ENCODE results near the gene GCNA. TPM values are rescaled to one million over a fixed set of nuclear protein-coding genes. Genes with fewer than 3 reads are reported as not detected.

Gene GCNA
- total RNA-seq (1 to 10 TPM; 1.9 to 4.8 TPM), polyA plus RNA-seq (1 to 10 TPM in 1 of 2 donors, under 1 TPM in 1; 0.38 to 5.4 TPM)
- long read RNA-seq, donor 1 = 0 reads
- long read RNA-seq, donor 2, partial matches to known transcripts = 0 of 2 reads
- long read RNA-seq, donor 2, other reads (novel, unspliced or antisense) = 2 of 2 reads

DNA sequence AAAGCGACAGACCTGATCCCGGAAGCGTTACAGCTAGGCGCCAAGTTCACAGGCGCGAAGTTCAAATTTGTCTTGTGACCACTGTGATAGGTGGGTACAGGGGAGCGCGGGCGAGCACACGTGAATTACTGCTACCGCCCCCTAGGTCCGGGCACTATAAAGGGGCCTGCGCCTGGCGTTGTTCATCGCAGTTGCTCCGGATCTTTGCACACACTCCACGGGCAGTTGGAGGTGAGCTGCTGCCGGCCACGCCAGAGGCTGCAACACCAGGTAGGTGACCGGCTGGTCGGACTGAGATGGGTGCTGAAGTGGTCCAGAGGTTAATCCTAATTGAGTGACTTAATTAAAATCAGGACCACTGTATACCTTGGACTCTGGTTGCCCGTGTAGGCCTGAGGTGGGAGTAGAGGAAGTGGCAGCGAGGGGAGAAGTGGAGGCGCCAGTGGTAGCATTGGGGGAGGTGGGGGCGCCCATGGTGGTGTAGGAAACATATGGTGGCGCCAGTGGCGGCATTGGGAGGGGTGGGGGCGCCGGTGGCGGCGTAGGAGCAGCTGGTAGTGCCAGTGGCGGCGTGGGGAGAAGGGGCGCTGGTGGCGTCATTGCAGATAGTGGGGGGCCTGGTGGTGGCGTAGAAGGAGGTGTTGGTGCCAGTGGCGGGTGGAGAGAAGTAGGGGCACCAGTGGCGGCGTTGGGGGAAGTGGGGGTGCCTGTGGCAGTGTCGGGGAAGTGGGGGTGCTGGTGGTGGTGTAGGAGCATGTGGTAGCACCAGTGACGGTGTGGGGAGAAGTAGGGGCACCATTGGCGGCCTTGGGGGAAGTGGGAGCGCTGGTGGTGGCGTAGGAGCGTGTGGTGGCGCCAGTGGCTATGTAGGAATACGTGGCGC, at the start of gene GCNA:
Gene GCNA, plus strand, starts transcription at position 185 of the 883 bp plus-strand sequence. CDS start 2,385 bp downstream, outside the sequence.
- DNase-seq (no peak), ATAC-seq (ENCODE audit: low FRiP score) (no peak)
- Histone ChIP-seq H3K4me1 (ENCODE audit: control insufficient read depth in 1 of 2, insufficient read depth in 2 of 2, low read length in 2 of 2) (no peaks in the 10 kb centered on the region), H3K27me3 (ENCODE audit: control insufficient read depth in 1 of 2, insufficient read depth in 2 of 2, low read length in 1 of 2) (no peaks in the 10 kb centered on the region), H3K36me3 (ENCODE audit: control insufficient read depth in 1 of 2, insufficient read depth in 2 of 2, low read length in 1 of 2) (peaks cover 0 to 2% of the 10 kb centered on the region in 2 donors), H3K9me3 (ENCODE audit: control insufficient read depth, low read length) (no peaks in the 10 kb centered on the region), H3K27ac (ENCODE audit: low read depth in 1 of 2, low read length in 2 of 2) (no peak within 1 kb of the TSS), H3K4me3 (ENCODE audit: low read length in 2 of 2) (no peak within 1 kb of the TSS)
- intact Hi-C loops (cut with DNase I) = no loop called here
- WGBS, 2 donors = 96 to 97% methylated on average over 45 to 48 of the region's 48 CpGs

DNA sequence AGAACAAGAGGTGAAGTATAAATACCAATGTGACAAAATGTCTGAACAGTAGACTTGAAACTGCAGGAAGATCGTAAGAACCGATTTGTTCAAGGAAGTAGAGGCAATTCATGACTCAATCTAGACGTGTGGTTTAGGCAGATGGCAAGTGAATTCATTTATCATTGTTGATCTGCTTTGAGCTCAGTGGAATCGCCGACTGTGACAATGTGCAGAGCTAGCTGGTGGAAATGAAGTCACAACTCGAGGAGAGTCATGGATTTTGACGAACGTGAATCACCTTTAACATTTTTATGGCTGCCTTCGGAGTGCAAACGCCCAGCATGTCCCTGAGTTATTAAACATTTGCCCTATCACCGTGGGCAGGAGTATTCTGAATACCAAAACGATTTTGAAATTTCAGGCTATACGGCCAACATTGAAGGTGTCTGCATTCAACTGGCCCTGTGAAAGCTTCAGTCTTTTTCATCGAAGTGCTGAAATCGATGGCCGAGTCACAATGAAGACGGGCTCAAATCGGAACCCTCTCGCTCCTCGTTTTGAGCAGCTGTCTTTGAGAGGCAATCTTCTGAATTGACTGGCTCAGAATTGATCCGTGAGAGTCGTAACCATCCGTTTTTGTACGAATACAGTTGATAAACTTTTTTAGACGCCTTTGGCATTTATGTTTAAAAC, 46.0 kb upstream of the GCNA start:
- Histone ChIP-seq H3K27ac (ENCODE audit: low read depth in 1 of 2, low read length in 2 of 2) (peak overlapping the region in 1 of 2 donors; percentile 66), H3K27me3 (ENCODE audit: control insufficient read depth in 1 of 2, insufficient read depth in 2 of 2, low read length in 1 of 2) (no peaks in the 10 kb centered on the region), H3K4me3 (ENCODE audit: low read length in 2 of 2) (peak overlapping the region; percentile 34 to 53), H3K9me3 (ENCODE audit: control insufficient read depth, low read length) (no peaks in the 10 kb centered on the region), H3K36me3 (ENCODE audit: control insufficient read depth in 1 of 2, insufficient read depth in 2 of 2, low read length in 1 of 2) (no peaks in the 10 kb centered on the region), H3K4me1 (ENCODE audit: control insufficient read depth in 1 of 2, insufficient read depth in 2 of 2, low read length in 2 of 2) (no peaks in the 10 kb centered on the region)
- WGBS, 2 donors = 1 to 24% methylated on average over 25 of the region's 25 CpGs
- intact Hi-C loops (cut with DNase I) = no loop called here
- no peak for DNase-seq
- no peak for ATAC-seq (ENCODE audit: low FRiP score)

DNA sequence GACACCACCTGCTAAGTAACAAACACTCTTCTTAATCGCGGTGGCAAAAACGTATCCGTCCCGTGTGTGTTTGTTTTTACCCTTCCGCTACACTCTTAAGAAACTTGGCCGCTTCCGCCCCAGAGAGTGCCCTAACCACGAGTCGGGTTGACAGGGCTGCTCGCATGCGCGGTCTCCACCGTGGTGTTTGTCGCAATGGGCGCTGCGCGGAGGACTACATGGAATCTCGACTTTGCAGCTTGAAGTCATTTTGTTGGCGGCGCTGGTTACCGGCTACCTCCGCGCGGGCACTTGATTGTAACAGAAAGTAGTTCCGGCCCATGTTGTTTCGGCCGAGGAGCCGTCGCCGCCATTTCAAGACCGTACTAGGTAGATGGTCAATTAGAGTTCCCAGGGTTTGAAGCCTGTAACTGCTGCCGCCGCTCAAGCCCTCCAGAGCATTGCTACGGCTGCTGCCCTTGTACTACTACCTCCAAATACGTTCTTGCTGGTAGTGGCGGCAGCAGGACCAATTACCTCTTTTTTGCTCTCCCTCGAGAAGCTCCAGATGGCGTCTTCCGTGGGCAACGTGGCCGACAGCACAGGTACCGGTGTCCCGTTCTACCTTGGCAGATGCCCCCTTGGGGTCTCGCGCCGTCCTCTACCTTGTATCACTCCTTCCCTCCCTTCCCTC, 45.3 kb upstream of the GCNA start, which contains the start of gene OGT:
Gene OGT, plus strand, starts transcription at position 352 of the 673 bp plus-strand sequence. Its CDS starts 196 bp downstream, at position 548.
- Histone ChIP-seq H3K36me3 (ENCODE audit: control insufficient read depth in 1 of 2, insufficient read depth in 2 of 2, low read length in 1 of 2) (no peaks in the 10 kb centered on the region), H3K4me1 (ENCODE audit: control insufficient read depth in 1 of 2, insufficient read depth in 2 of 2, low read length in 2 of 2) (no peaks in the 10 kb centered on the region), H3K9me3 (ENCODE audit: control insufficient read depth, low read length) (no peaks in the 10 kb centered on the region), H3K4me3 (ENCODE audit: low read length in 2 of 2) (peak within 1 kb of the TSS; percentile 53 to 88), H3K27ac (ENCODE audit: low read depth in 1 of 2, low read length in 2 of 2) (peak within 1 kb of the TSS; percentile 19 to 86), H3K27me3 (ENCODE audit: control insufficient read depth in 1 of 2, insufficient read depth in 2 of 2, low read length in 1 of 2) (no peaks in the 10 kb centered on the region)
- intact Hi-C loops (cut with DNase I) = no loop called here
- DNase-seq = peak; percentile 97
- peak; percentile 95 for ATAC-seq (ENCODE audit: low FRiP score)
- 0 to 28% methylated on average over 47 of the region's 47 CpGs for WGBS, 2 donors

DNA sequence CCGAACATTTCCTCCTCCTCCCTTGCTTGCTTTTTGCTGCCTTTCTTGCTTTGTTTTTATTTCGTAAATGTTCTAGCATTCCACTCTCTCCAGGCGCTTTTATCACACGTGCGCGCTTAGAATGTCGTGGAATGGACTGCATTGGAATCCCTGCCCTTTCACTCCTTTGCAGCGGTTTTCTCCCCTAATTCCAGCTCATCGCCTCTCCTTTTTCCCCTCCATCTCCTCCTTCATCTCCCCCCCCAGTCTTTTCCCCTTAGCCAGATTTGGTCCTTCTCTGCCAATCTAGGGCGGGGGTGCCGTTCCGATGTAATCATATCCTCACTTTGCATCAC, 44.8 kb upstream of the GCNA start:
- Histone ChIP-seq H3K27me3 (ENCODE audit: control insufficient read depth in 1 of 2, insufficient read depth in 2 of 2, low read length in 1 of 2) (no peaks in the 10 kb centered on the region), H3K4me3 (ENCODE audit: low read length in 2 of 2) (peak overlapping the region; percentile 53 to 88), H3K9me3 (ENCODE audit: control insufficient read depth, low read length) (no peaks in the 10 kb centered on the region), H3K27ac (ENCODE audit: low read depth in 1 of 2, low read length in 2 of 2) (peak overlapping the region; percentile 19 to 86), H3K4me1 (ENCODE audit: control insufficient read depth in 1 of 2, insufficient read depth in 2 of 2, low read length in 2 of 2) (no peaks in the 10 kb centered on the region), H3K36me3 (ENCODE audit: control insufficient read depth in 1 of 2, insufficient read depth in 2 of 2, low read length in 1 of 2) (no peaks in the 10 kb centered on the region)
- 0 to 28% methylated on average over 12 of the region's 12 CpGs for WGBS, 2 donors
- intact Hi-C loops (cut with DNase I) = no loop called here
- ATAC-seq (ENCODE audit: low FRiP score) = no peak
- DNase-seq = no peak

DNA sequence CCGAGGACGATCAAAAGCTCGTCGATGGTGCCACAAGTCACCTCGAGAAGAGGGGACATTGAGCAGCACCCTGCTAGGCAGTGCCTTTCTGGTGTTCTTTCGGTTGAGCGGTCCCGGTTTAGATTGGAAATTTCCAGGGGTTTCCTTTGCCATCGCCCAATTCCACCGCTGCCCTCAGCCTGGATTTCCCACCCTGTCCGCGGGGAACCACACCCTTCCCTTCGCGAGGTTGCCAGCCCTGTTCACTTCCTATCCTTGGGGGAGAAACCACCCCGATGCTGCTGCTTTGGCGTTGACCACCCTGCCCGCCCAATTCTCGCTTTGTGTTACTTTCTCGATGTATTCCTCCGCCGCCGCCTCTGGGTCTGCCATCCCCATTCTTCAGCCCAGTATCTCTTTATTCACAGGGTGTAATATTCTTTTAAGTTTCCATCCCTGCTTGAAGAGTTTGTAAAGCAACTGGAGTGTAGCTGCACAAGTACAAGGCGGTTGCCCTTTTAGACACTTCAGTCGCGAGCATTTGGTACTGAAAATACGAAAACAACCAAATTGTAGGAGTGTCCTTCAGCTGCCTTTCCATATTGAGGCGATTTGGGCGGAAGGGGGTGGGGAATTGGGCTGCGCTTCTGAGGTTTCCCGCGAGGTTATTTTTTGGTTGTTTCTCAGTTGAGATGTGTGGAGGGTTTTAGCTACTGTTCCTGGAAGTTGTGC, 44.2 kb upstream of the GCNA start:
- 0 to 27% methylated on average over 31 of the region's 31 CpGs for WGBS, 2 donors
- H3K4me1 ChIP-seq (ENCODE audit: control insufficient read depth in 1 of 2, insufficient read depth in 2 of 2, low read length in 2 of 2) = no peaks in the 10 kb centered on the region
- no peaks in the 10 kb centered on the region for H3K9me3 ChIP-seq (ENCODE audit: control insufficient read depth, low read length)
- DNase-seq (peak in 1 of 2 donors; percentile 68), ATAC-seq (ENCODE audit: low FRiP score) (peak; percentile 67)
- H3K36me3 ChIP-seq (ENCODE audit: control insufficient read depth in 1 of 2, insufficient read depth in 2 of 2, low read length in 1 of 2) = no peaks in the 10 kb centered on the region
- peak overlapping the region; percentile 53 to 88 for H3K4me3 ChIP-seq (ENCODE audit: low read length in 2 of 2)
- peak overlapping the region; percentile 19 to 86 for H3K27ac ChIP-seq (ENCODE audit: low read depth in 1 of 2, low read length in 2 of 2)
- intact Hi-C loops (cut with DNase I) = no loop called here
- H3K27me3 ChIP-seq (ENCODE audit: control insufficient read depth in 1 of 2, insufficient read depth in 2 of 2, low read length in 1 of 2) = no peaks in the 10 kb centered on the region

GRCh38 chrX:71534773-71535544, 43.3 kb upstream of the GCNA start:
- no peaks in the 10 kb centered on the region for H3K4me1 ChIP-seq (ENCODE audit: control insufficient read depth in 1 of 2, insufficient read depth in 2 of 2, low read length in 2 of 2)
- no peak for ATAC-seq (ENCODE audit: low FRiP score)
- peak overlapping the region; percentile 53 to 88 for H3K4me3 ChIP-seq (ENCODE audit: low read length in 2 of 2)
- no peak for DNase-seq
- intact Hi-C loops (cut with DNase I) = no loop called here
- H3K27ac ChIP-seq (ENCODE audit: low read depth in 1 of 2, low read length in 2 of 2) = no peak overlapping the region
- H3K9me3 ChIP-seq (ENCODE audit: control insufficient read depth, low read length) = no peaks in the 10 kb centered on the region
- no peaks in the 10 kb centered on the region for H3K27me3 ChIP-seq (ENCODE audit: control insufficient read depth in 1 of 2, insufficient read depth in 2 of 2, low read length in 1 of 2)
- no peaks in the 10 kb centered on the region for H3K36me3 ChIP-seq (ENCODE audit: control insufficient read depth in 1 of 2, insufficient read depth in 2 of 2, low read length in 1 of 2)
- 1 to 27% methylated on average over 9 of the region's 9 CpGs for WGBS, 2 donors

DNA sequence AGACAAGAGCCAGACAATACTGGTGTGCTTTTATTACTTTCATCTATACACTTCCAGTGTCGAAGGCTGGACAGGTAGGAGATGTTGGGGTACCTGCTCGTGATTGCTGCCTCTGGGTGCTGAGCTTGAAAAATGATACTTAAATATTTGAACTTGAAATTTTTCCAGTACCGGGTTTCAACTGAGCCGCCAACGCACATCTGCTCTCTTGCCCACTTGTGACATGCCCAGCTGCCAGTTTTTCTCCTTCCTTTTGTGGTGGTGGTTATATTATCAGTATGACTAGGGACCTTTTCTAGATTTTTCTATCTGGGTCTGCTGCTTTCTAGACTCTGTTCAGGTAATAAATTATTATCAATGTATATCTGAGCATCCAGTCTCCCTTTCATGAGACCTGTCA, 42.0 kb upstream of the GCNA start:
- ATAC-seq (ENCODE audit: low FRiP score) (no peak), DNase-seq (no peak)
- no peaks in the 10 kb centered on the region for H3K27me3 ChIP-seq (ENCODE audit: control insufficient read depth in 1 of 2, insufficient read depth in 2 of 2, low read length in 1 of 2)
- H3K4me3 ChIP-seq (ENCODE audit: low read length in 2 of 2) = peak overlapping the region; percentile 44 to 48
- no peaks in the 10 kb centered on the region for H3K9me3 ChIP-seq (ENCODE audit: control insufficient read depth, low read length)
- WGBS, 2 donors = 3 to 47% methylated on average over 5 of the region's 5 CpGs
- no peaks in the 10 kb centered on the region for H3K36me3 ChIP-seq (ENCODE audit: control insufficient read depth in 1 of 2, insufficient read depth in 2 of 2, low read length in 1 of 2)
- intact Hi-C loops (cut with DNase I) = no loop called here
- H3K4me1 ChIP-seq (ENCODE audit: control insufficient read depth in 1 of 2, insufficient read depth in 2 of 2, low read length in 2 of 2) = no peaks in the 10 kb centered on the region
- no peak overlapping the region for H3K27ac ChIP-seq (ENCODE audit: low read depth in 1 of 2, low read length in 2 of 2)

Data from aorta (tissue), 5 donors.